Stimulated activated CD8-positive, alpha-beta memory T cell treated with anti-CD3 and anti-CD28 coated beads, Interleukin-2, amount 100 ng/mL, for 48 hours (primary cell): ENCODE measurements around the gene SPON1.
"Not testable (repeated sequence)": the region's sequence is repeated elsewhere in the genome, so short reads cannot be mapped to it uniquely, and the experiment has no call there.

Experiments used
- DNase-seq, 2 donors: peaks; one replicate each; pipeline ENCODE4 v3.0.0-alpha.2; 2020; ENCODE audit warnings: low read depth in 2 of 2

The SPON1 gene

DNA sequence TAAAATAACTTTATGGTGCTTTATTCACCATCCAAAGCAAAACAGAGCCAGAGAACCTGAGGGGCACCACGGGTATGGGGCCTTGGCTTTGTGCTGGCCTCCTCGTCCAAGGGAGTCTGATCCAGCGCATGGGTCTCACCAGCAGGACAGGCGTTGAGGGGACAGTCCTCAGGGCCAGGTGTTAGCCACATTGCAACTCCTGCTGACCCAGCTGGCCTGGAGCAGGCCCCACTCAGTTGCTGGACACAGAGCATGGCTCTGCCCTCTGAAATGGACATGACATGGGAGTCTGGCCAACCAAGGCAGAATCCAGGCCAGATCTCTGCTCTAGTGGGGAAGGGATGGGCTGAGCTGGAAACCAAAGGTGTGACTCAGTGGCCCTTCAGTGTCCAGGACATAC, 280.2 kb downstream of the SPON1 start:
- no peak for DNase-seq

DNA sequence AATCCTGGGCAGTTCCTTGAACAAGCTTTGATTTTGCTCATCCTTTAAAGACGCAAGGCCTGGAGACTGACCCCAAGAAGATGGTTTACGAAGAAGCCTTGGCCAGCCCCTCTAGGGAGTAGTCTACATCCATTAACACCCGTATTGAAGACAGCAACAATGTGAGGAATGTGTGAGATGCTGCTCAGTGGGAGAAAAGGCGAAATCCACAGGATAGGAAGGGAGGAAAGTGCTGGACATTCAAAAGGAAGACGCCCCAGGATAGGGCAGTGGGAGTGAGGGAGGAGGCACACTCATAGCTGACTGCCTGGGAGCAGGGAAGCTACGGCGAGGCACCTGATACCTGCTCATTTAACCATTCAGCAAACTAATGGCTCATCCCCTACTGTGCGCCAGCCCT, 282.4 kb downstream of the SPON1 start:
- DNase-seq = no peak

DNA sequence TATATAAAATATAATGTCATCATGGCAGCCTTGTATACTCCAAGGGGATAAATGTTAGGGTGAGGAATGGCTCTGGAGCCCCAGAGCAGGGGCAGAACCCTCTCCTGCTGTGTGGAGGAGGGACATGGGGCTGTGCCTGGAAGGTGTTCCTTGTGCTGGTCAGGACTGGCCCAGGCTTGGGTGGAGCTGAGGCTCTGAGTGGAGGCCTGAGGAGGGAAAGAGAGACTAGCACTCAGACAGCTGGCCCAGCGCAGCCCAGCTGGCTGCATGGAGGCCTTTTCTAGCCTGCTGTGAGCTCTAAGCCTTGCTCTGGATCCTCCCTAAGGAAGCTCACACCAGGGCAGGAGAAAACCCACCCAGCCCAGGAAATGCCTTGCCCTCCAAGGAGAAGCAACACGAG, 282.9 kb downstream of the SPON1 start:
- DNase-seq = no peak

DNA sequence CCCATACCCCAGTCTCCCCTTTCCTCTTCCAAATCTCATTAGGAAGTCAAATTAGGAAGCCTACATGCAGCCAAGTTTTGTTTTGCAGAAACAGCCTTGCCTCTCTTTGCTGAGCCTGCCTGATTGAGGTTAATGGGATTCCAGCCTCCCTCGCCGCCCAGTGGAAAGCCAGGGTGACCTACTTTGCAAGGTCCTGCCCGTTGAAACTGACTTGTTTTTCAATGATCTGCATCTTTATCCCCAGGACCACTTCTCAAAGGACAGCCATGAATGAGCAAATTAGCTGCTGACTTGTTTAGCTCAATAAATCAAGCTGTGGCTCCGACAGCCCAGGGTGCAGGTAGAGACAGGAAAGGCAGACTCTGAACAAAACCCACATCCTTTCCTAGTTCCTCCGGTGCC, 286.1 kb downstream of the SPON1 start:
- DNase-seq = no peak

DNA sequence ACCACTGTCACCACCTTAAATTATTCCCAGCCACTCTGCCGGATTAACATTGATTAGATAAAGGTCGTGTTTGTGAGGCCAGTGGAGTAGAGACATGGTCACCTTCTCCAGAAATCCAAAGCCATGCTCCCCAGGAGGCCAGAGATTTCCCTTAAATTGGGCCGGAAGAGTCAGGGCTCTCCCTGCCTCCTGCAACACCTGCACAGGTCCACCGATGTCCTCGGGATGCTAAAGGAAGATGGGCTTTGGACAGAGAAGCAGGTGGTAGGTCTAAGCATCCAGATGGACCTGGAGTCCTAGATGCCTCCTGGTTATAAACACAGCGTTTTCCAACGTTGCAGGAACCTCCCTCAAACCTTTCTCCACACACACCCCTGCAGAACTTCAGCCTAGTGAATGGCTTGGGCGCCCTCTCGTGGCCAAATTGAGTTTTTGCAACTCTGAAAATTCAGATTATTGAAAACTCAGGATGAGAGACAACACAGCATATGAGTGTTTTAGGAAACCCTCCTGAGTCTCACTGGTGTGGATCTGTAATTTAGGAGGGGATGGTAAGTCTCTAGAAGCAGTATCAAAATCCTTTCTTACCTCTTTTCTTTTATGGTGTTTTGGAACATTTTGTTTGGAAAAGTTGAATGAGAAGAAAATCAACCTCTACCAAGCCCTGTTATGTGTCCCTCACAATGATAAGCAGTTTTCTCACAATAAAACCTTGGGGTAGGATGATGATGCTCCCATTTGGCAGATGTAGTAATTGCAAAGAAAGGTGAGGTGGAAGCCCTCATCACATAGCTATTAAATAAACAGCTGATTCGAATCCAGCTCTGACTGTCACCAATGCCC, 286.8 kb downstream of the SPON1 start:
- DNase-seq = peak; percentile 44 to 46

DNA sequence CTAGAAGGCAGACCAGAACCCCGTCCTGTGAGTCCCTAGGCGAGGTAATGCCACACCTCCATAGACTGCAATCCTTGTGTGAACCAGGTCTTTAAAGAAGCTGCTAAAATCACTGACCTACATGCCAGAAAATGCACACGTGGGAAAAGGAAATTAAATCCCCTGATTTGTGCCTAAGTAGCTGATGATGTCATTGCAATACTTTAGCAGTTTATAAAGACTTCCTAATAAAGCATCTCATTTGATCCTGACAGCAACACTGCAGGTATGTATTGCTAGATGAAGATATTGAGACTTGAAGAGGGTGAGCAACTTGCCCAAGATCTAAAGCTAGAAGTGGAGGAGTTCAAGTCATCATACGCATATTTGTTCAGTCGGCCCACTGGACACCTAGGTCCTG, 289.2 kb downstream of the SPON1 start:
- no peak for DNase-seq

DNA sequence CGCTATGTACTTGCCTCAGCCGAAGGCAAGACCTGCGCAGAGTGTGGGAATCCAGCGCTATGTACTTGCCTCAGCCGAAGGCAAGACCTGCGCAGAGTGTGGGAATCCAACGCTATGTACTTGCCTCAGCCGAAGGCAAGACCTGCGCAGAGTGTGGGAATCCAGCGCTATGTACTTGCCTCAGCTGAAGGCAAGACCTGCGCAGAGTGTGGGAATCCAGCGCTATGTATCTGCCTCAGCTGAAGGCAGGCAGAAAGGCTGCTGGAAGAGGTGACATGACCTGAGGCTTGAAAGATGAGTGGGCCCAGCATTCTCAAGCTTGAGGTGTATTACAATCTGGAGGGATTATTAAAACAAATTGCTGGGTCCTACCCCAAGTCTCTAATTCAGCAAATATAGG, 290.0 kb downstream of the SPON1 start:
- DNase-seq = not testable (repeated sequence)

DNA sequence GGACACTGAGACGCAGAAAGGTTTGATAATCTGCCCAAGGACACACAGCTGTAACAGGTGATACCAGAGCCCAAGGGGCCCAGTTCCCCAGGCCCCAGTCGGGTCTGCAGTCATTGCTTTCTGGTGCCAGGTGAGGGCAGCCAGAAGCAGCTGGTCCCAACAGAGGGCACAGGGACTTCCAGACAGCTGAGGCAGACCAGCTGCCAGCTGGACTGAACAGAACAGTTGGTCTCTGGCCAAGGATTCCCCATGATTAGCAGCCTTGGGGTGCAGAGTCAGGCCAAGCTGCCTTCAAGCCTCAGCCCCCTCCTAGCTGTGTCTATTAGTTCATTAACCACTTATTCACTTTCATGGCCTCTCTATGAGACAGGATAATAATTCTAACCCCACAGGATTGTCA, 290.9 kb downstream of the SPON1 start:
- no peak for DNase-seq

DNA sequence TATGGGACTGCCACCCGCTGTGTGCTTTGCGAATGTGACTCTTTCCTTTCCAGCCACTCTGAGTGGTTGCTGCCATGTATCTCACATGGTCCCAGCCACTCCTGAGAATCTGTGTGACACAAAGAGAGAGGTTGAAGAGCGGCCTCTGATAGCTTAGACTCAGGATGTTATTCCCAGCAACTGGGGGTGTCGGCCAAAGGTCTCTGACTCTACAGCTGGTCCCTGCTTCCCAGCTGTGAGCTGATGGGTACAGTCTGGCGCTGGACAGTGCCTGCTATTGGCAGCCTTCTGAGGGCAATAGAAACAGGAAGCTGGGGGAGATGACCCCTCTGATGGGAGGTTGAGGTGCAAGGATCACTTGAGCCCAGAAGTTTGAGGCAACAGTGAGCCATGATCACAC, 291.3 kb downstream of the SPON1 start:
- DNase-seq = no peak

DNA sequence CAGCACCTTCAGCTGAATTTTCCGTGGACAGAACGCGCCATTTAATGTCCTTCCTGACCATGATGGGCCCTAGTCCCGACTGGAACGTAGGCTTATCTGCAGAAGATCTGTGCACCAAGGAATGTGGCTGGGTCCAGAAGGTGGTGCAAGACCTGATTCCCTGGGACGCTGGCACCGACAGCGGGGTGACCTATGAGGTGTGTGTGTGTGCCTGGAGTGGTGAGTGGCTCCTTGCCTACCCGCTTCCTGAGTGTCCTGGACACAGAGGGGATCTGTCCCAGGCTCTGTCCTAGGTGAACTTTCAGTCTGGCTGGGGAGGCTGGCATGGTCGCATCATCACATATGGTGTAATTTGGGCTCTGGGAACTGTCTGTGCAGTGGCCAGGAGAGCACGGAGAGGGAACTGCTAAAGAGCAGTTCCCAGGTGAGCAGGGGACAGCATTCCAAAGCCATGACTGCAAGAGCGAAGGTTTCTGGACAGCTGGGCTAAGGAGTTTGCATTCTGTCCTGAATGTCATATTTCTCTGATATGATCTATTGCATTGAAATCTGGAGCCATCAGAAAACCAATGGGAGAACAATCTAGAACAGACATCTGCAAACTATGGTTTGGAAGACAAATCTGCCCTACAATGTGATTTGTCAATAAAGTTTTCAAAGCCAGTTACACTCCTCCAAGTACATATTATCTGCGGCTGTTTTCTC, 292.2 kb downstream of the SPON1 start:
- no peak for DNase-seq

DNA sequence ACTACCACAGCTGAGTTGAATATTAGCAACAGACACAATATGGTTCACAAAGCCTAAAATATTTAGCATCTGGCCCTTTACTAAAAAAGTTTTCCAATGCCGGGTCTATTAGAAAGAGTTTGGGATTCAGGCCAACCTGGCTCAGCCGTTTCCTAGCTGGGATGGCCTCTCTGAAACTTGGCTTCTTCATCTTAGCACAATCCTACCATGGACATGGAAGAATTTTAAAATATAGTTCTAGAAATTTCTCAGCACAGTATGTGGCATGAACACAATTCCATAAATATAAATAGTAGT, 292.7 kb downstream of the SPON1 start:
- no peak for DNase-seq

DNA sequence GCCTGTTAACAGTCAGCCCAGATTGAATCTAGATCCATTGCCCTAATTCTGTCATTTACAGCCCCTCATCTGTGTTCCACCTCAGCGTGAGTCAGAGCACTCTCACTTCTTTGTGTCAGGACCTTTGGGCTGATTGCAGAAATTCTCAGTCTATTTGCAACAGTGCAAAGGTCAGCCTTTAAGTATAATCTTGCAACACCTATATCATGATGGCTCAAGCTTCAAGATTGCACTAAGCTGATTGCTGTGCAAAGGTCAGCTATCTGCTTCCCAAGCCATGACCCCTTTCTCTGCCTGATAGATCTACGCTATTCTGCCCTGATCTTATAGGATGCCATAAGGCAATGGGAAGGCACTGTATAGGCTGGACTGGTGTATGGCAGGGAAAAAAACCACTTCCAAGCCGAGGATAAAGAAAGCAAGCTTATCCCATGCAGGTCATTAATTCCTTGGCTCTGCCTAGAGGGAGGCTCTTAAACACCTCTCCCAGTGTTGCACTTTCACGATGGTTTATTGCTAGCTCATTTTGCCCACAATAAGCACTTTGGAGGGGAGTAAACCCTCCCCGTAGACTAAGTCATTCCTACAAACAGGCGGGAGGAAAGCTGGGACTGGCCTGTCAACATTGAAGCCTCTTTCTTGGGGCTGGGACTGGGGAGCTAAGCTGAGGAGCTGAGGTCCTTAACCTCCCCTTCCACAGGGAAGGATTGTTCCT, 295.9 kb downstream of the SPON1 start:
- no peak for DNase-seq

DNA sequence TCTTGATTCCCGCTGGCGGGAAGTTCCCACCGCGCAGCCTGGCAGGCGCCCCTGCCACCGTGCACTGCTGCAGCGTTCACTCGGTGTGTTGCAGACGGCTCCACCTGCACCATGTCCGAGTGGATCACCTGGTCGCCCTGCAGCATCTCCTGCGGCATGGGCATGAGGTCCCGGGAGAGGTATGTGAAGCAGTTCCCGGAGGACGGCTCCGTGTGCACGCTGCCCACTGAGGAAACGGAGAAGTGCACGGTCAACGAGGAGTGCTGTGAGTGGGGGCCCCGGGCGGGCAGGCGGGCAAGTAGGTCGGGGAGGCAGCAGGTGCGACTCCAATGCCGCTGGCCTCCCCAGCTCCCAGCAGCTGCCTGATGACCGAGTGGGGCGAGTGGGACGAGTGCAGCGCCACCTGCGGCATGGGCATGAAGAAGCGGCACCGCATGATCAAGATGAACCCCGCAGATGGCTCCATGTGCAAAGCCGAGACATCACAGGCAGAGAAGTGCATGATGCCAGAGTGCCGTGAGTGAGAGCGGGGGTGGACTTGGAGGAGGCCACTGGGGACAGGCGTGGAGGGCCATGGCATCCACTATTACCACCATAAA, 296.8 kb downstream of the SPON1 start:
- no peak for DNase-seq

DNA sequence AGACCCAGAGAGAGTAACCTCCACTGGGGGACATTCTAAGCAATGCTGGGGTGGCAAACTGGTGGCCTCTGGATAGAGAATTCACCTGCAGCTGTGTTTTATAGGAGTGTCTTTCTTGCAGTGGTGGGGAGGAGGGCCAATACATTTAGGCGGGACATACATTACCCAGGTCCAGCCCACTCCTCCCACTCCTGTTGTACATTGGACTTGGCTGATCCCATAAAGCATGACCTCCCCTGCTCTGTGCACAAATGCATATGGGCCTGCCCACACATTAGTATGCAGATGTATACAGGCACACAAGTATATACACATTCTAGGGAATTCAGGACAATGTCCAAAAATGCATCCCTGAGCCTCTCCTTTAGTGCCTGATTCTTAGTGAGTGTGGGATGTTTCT, 297.4 kb downstream of the SPON1 start:
- DNase-seq = no peak

DNA sequence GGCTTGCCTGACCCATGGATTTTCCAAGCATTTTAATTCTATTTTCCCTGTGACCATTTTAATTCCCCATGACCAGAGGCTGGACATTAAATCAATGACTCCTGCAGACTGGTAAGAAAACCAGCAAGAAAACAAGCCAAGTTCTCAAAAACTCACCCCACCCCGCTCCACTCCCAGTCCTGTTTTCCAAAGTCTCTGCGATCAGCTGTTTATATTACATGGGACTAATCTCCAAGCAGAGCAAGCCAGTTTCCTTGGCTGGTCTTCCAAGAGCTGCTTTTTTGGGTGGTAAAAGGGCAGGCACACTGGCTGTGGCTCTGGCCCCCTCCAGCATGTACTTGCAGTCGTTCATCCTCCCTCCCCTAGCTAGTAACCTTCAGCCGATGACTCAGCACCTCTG, 298.5 kb downstream of the SPON1 start:
- no peak for DNase-seq

DNA sequence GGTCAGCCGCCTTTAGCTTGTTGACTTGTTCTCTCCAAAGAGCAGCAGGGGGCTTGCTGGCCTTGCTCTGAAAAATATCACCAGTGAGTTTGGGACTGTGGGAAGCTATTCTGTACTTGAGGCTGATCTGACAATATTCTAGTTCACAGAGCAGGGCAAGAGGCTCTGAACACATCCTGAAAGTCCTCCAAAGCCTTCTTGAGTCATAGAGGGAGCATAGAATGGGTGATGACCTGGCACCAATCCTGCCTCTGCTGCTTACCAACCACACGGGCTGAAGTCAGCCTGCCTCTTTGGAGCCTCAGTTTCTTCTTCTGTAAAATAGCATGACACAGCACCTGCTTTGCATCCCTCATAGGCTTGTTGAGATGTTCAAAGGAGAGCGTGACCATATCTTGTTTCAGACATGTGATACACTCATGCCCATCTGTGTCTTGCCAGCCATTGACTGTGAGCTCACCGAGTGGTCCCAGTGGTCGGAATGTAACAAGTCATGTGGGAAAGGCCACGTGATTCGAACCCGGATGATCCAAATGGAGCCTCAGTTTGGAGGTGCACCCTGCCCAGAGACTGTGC, 299.8 kb downstream of the SPON1 start:
- no peak for DNase-seq

DNA sequence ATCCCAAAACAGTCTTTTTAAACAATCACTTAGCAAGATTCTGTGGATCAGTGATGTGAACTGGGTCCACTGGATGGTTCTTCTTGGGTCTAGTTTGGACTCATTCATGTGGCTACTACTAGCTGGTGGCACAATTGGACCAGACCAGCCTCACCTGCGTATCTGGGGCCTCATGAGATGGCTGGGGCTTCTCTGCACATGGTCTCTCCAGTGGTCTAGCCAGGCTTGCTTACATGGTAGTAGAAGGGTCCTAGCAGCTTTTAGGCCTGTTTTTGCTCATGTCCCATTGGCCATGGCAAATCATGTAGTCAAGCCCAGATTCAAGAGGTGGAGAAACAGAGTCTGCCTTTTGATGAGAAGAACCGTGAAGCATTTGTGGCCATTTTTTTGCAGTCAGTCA, 302.4 kb downstream of the SPON1 start:
- no peak for DNase-seq

DNA sequence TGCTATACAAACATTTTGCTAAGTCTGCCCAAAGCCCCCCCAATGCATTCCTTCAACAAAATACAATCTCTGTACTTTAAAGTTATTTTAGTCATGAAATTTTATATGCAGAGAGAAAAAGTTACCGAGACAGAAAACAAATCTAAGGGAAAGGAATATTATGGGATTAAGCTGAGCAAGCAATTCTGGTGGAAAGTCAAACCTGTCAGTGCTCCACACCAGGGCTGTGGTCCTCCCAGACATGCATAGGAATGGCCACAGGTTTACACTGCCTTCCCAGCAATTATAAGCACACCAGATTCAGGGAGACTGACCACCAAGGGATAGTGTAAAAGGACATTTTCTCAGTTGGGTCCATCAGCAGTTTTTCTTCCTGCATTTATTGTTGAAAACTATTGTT, 304.1 kb downstream of the SPON1 start:
- no peak for DNase-seq

DNA sequence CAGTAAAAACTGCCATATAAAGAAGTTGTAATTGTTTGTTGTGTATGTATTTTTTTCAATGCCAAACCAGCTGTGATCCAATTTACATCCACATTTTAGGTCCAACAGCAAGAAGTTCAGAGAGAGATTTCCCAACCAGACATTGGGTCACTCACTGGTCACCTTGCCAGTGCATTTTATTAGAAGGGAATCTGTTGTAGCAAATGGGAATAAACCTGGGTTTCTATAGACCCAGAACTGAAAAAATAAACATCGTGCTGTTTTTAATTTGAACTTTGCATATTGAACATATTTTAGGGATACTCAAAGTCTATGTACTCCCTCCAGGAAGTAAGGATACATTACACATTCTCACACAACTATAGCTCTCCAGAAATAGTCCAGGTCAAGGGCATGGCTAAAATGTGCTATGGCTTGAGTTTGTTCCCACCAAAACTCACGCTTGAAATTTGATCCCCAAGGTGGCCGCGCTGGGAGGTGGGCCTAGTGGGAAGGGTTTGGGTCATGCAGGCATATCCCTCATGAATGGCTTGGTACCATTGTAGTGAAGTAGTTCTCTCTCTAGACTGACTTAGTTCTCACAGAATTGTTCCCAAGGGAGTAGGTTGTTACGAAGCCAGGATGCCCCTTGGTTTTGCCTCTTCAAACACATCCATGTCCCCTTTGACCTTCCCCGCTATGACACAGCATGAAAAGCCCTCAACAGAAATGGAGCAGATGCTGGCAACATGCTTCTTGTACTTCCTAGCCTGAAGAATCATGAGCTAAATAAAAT, 305.5 kb downstream of the SPON1 start:
- no peak for DNase-seq

DNA sequence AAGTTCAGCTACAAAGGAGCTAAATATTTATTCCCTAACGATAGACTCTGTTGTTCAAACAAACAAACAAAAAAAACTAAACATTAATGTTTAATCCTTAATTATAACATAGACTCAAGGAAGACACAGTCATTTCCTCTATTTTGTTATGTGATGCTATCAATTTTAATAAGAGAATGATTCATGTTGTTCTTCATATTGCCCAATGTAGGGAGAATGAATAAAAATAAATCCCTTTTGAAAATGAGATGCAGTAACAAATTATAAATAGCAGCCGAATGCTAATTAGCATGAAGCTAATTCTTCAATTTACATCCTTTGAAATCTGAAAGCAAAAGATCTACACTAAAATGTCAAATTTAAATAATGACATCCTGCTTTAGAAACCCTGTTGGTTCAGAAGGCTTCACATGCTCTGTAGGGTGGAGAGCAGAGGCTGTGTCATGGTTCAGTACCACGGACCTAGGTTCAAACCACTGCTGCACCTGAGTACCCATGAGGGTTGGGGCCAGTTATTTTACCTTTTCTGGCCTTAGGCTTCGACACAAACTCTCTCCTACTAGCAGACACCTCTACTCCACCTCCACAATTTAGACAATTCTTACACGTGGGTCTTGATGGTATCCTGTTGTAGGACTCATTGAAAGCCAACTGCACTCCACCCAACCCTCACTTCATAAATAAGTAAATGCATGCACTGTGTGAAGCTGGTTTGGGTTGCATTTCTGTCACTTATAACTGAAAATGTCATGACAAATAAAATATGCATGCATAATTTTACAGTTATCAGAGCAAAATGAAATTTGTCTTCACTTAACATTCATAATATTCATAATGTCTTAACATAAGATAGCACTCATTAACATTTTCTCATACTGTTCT, 307.4 kb downstream of the SPON1 start:
- no peak for DNase-seq
